HUES48 (cell line): ENCODE results near the gene MAP9.
"Not testable (repeated sequence)": the region's sequence is repeated elsewhere in the genome, so short reads cannot be mapped to it uniquely, and the experiment has no call there.

Source experiments
- H3K27ac ChIP-seq: one replicate; pipeline ENCODE4 v1.7.0; 2013; ENCODE audit warnings: low read depth, low read length, inconsistent platforms
- H3K27me3 ChIP-seq: 2 replicates; pipeline ENCODE4 v1.6.1; 2013; ENCODE audit warnings: mild to moderate bottlenecking, low read length; ENCODE audit not compliant: control insufficient read depth, insufficient read depth
- H3K36me3 ChIP-seq: 2 replicates; pipeline ENCODE4 v1.6.1; 2013; ENCODE audit warnings: low read length; ENCODE audit not compliant: control insufficient read depth, insufficient read depth
- H3K4me1 ChIP-seq: 2 replicates; pipeline ENCODE4 v1.6.1; 2013; ENCODE audit warnings: mild to moderate bottlenecking, low read length; ENCODE audit not compliant: control insufficient read depth, insufficient read depth
- H3K4me3 ChIP-seq: 2 replicates; pipeline ENCODE4 v1.5.1; 2013; ENCODE audit warnings: mild to moderate bottlenecking, low read depth, low read length
- H3K9ac ChIP-seq: 2 replicates; pipeline ENCODE4 v1.6.1; 2013; ENCODE audit warnings: mild to moderate bottlenecking, low read depth, low read length, moderate library complexity
- H3K9me3 ChIP-seq: 2 replicates; pipeline ENCODE4 v1.6.1; 2013; ENCODE audit warnings: low read length; ENCODE audit not compliant: control insufficient read depth, insufficient read depth

Gene MAP9

DNA sequence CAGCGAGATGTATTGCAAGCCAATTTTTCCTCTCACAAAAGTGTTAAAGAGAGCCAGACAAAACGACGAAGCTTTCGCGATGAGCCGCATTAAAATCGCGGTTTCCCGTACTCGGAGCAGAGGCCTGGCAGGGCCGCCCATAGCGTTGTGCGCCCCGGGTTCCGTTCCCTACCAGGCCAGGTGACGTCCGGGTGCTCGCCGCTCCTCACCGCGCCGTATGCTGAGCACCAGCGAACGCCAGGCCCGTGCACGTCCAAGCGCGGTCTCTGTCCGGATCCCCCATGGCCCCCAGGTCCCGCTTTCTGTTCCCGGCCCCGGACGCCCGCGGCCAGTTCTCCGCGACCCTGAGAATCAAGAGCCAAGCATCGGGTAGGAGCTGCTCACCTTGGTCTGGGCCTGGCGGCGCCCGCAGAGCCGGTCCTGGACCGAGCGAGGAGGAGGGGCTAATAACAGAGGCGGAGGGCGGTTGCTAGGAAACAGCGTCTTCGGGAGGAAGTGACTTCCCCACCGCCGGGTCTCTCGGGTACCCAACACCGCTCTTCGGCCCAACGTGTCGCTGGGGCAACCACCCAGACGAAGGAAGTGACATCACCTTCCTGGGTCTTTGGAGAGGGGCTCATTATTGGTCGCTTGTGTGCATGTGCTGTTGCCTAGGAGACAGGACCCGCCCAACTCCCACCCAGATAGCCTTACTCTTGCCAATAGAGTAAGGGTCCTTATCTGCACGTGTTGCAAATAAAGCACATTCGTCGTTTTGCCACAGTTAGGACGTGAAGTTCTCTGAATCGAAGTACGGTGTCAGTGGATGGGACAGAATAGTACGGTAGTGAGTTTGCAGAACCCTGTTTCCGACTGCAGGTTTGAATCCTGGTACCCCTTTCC lies at the start of gene MAP9:
Gene MAP9, minus strand, starts transcription at position 579 of the 882 bp plus-strand sequence. CDS start 1,115 bp downstream, outside the sequence.
- peak within 1 kb of the TSS; percentile 43 for H3K9ac ChIP-seq
- peak within 1 kb of the TSS; percentile 81 for H3K4me3 ChIP-seq
- no peaks in the 10 kb centered on the region for H3K9me3 ChIP-seq
- peaks cover 5% of the 10 kb centered on the region for H3K4me1 ChIP-seq
- peak within 1 kb of the TSS; percentile 72 for H3K27ac ChIP-seq
- no peaks in the 10 kb centered on the region for H3K36me3 ChIP-seq
- no peaks in the 10 kb centered on the region for H3K27me3 ChIP-seq

DNA sequence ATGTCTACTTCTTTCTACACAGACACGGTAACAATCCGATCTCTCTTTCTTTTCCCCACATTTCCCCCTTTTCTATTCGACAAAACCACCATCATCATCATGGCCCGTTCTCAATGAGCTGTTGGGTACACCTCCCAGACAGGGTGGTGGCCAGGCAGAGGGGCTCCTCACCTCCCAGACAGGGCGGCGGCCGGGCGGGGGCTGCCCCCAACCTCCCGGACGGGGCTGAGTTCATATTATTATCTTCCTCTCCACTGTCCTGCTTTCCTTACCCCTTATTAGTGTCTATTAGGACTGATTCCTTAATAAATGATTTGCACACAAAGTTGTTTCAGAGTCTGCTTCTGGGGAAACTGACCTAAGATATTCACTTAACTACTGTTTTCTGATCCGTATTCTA lies 48.0 kb upstream of the MAP9 start:
- not testable (repeated sequence) for H3K4me1 ChIP-seq, H3K9ac ChIP-seq, H3K4me3 ChIP-seq, H3K27ac ChIP-seq, H3K36me3 ChIP-seq
- Histone ChIP-seq H3K27me3 (peaks cover 92% of the 10 kb centered on the region), H3K9me3 (peaks cover 27% of the 10 kb centered on the region)

GRCh38 chr4:155423671-155424070 lies 46.9 kb upstream of the MAP9 start:
- no peak overlapping the region for H3K9ac ChIP-seq
- H3K27ac ChIP-seq = no peak overlapping the region
- peaks cover 24% of the 10 kb centered on the region for H3K9me3 ChIP-seq
- H3K4me3 ChIP-seq = no peak overlapping the region
- H3K36me3 ChIP-seq = no peaks in the 10 kb centered on the region
- H3K4me1 ChIP-seq = no peaks in the 10 kb centered on the region
- H3K27me3 ChIP-seq = peaks cover 87% of the 10 kb centered on the region

GRCh38 chr4:155419266-155419665 lies 42.5 kb upstream of the MAP9 start:
- no peak overlapping the region for H3K4me3 ChIP-seq
- no peak overlapping the region for H3K9ac ChIP-seq
- H3K9me3 ChIP-seq = no peaks in the 10 kb centered on the region
- H3K36me3 ChIP-seq = no peaks in the 10 kb centered on the region
- no peak overlapping the region for H3K27ac ChIP-seq
- no peaks in the 10 kb centered on the region for H3K4me1 ChIP-seq
- peaks cover 59% of the 10 kb centered on the region for H3K27me3 ChIP-seq

GRCh38 chr4:155415662-155416061 lies 38.9 kb upstream of the MAP9 start:
- H3K9me3 ChIP-seq = no peaks in the 10 kb centered on the region
- H3K4me1 ChIP-seq = no peaks in the 10 kb centered on the region
- no peaks in the 10 kb centered on the region for H3K36me3 ChIP-seq
- no peak overlapping the region for H3K9ac ChIP-seq
- H3K27ac ChIP-seq = no peak overlapping the region
- no peak overlapping the region for H3K4me3 ChIP-seq
- H3K27me3 ChIP-seq = peaks cover 28% of the 10 kb centered on the region

DNA sequence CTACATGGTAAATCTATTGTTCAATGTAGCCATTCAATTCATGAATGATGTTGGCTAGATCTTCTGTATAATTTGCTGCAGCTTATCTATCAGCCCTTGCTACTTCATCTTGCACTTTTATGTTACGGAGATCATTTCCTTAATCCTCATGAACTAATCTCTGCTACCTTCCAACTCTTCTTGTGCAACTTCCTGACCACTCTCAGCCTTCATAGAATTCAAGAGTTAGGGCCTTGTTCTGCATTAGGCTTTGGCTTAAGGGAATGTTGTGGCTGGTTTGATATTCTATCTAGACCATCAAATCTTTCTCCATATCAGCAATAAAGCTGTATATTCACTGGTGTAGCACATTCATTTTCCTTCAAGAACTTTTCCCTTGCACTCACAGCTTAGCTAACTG lies 36.7 kb upstream of the MAP9 start:
- Histone ChIP-seq H3K36me3 (no peaks in the 10 kb centered on the region), H3K27me3 (peaks cover 13% of the 10 kb centered on the region), H3K9ac (no peak overlapping the region), H3K4me3 (no peak overlapping the region), H3K4me1 (no peaks in the 10 kb centered on the region), H3K27ac (no peak overlapping the region), H3K9me3 (no peaks in the 10 kb centered on the region)

GRCh38 chr4:155411546-155411945 lies 34.8 kb upstream of the MAP9 start:
- no peaks in the 10 kb centered on the region for H3K9me3 ChIP-seq
- H3K27me3 ChIP-seq = peaks cover 5% of the 10 kb centered on the region; the same call in 1 of the 2 replicates
- H3K27ac ChIP-seq = no peak overlapping the region
- no peak overlapping the region for H3K4me3 ChIP-seq
- H3K4me1 ChIP-seq = no peaks in the 10 kb centered on the region
- H3K9ac ChIP-seq = no peak overlapping the region
- H3K36me3 ChIP-seq = no peaks in the 10 kb centered on the region

- no peaks in the 10 kb centered on the region for H3K4me1 ChIP-seq
- no peaks in the 10 kb centered on the region for H3K36me3 ChIP-seq
- H3K9ac ChIP-seq = no peak overlapping the region
- peaks cover 5% of the 10 kb centered on the region; the same call in 1 of the 2 replicates for H3K27me3 ChIP-seq
- no peak overlapping the region for H3K27ac ChIP-seq
- no peak overlapping the region for H3K4me3 ChIP-seq
- no peaks in the 10 kb centered on the region for H3K9me3 ChIP-seq
Observed at GRCh38 chr4:155408796-155409195, 32.0 kb upstream of the MAP9 start.

GRCh38 chr4:155407480-155407879 lies 30.7 kb upstream of the MAP9 start:
- Histone ChIP-seq H3K4me1 (no peaks in the 10 kb centered on the region), H3K9ac (no peak overlapping the region), H3K27ac (no peak overlapping the region), H3K9me3 (no peaks in the 10 kb centered on the region), H3K36me3 (no peaks in the 10 kb centered on the region), H3K27me3 (no peaks in the 10 kb centered on the region), H3K4me3 (no peak overlapping the region)

- Histone ChIP-seq H3K4me3 (no peak overlapping the region), H3K27me3 (no peaks in the 10 kb centered on the region), H3K27ac (no peak overlapping the region), H3K4me1 (no peaks in the 10 kb centered on the region), H3K36me3 (no peaks in the 10 kb centered on the region), H3K9me3 (no peaks in the 10 kb centered on the region), H3K9ac (no peak overlapping the region)
Observed at GRCh38 chr4:155405059-155405458, 28.3 kb upstream of the MAP9 start.

- no peak overlapping the region for H3K27ac ChIP-seq
- H3K9me3 ChIP-seq = no peaks in the 10 kb centered on the region
- H3K4me1 ChIP-seq = no peaks in the 10 kb centered on the region
Observed at GRCh38 chr4:155403886-155404285, 27.1 kb upstream of the MAP9 start.

More at GRCh38 chr4:155403886-155404285, 27.1 kb upstream of the MAP9 start:
- H3K36me3 ChIP-seq = no peaks in the 10 kb centered on the region
- no peaks in the 10 kb centered on the region for H3K27me3 ChIP-seq
- H3K4me3 ChIP-seq = no peak overlapping the region
- no peak overlapping the region for H3K9ac ChIP-seq
